Measurements from ENCODE around the gene MMS19. TPM values are rescaled to one million over a fixed set of nuclear protein-coding genes. Genes with fewer than 3 reads are reported as not detected.
"Not testable (repeated sequence)": the region's sequence is repeated elsewhere in the genome, so short reads cannot be mapped to it uniquely, and the experiment has no call there.

The MMS19 gene
- total RNA-seq, 2 experiments from 2014 or later, result 60.6 to 66.3 TPM

GRCh38 chr10:97485647-97486281, 12.5 kb downstream of the MMS19 start:
- no peaks in the 10 kb centered on the region for H3K27me3 Mint-ChIP-seq
- H3K4me1 Mint-ChIP-seq, result peaks cover 11% of the 10 kb centered on the region
- DNase-seq, result no peak
- no peak overlapping the region for H3K27ac Mint-ChIP-seq
- ChIA-PET CTCF (no interaction called here), POLR2A (interaction anchor here (1.2 kb wide), 1 partner anchor 85 kb away, joined by 3 read pairs; no protein-coding TSS in a partner anchor)
- no peak overlapping the region for H3K4me3 Mint-ChIP-seq
- H3K36me3 Mint-ChIP-seq (ENCODE audit: low read depth), result peaks cover 12% of the 10 kb centered on the region
- H3K9me3 Mint-ChIP-seq, result no peaks in the 10 kb centered on the region

- H3K4me3 Mint-ChIP-seq, result no peak overlapping the region
Observed at GRCh38 chr10:97483921-97484320, 14.3 kb downstream of the MMS19 start.

GRCh38 chr10:97483506-97483905, 14.7 kb downstream of the MMS19 start:
- H3K27ac Mint-ChIP-seq, result no peak overlapping the region
- no peak for DNase-seq
- peaks cover 26% of the 10 kb centered on the region for H3K36me3 Mint-ChIP-seq (ENCODE audit: low read depth)
- H3K4me1 Mint-ChIP-seq, result peaks cover 2% of the 10 kb centered on the region
- ChIA-PET POLR2A (no interaction called here), CTCF (no interaction called here)
- H3K9me3 Mint-ChIP-seq, result no peaks in the 10 kb centered on the region
- H3K4me3 Mint-ChIP-seq, result no peak overlapping the region
- no peaks in the 10 kb centered on the region for H3K27me3 Mint-ChIP-seq

More at GRCh38 chr10:97483921-97484320, 14.3 kb downstream of the MMS19 start:
- H3K4me1 Mint-ChIP-seq, result peaks cover 2% of the 10 kb centered on the region
- no peaks in the 10 kb centered on the region for H3K27me3 Mint-ChIP-seq
- ChIA-PET CTCF (no interaction called here), POLR2A (no interaction called here)
- H3K9me3 Mint-ChIP-seq, result no peaks in the 10 kb centered on the region
- no peak for DNase-seq
- H3K36me3 Mint-ChIP-seq (ENCODE audit: low read depth), result peaks cover 26% of the 10 kb centered on the region
- H3K27ac Mint-ChIP-seq, result no peak overlapping the region

GRCh38 chr10:97482381-97482780, 15.8 kb downstream of the MMS19 start:
- POLR2A ChIA-PET, result no interaction called here
- H3K27me3 Mint-ChIP-seq, result no peaks in the 10 kb centered on the region

GRCh38 chr10:97481071-97481470, 17.2 kb downstream of the MMS19 start:
- Mint-ChIP-seq H3K9me3 (no peaks in the 10 kb centered on the region), H3K27ac (no peak overlapping the region), H3K4me1 (no peaks in the 10 kb centered on the region), H3K27me3 (no peaks in the 10 kb centered on the region), H3K4me3 (no peak overlapping the region), H3K36me3 (ENCODE audit: low read depth) (peaks cover 49% of the 10 kb centered on the region)
- ChIA-PET CTCF (no interaction called here), POLR2A (no interaction called here)
- DNase-seq, result no peak

More at GRCh38 chr10:97482381-97482780, 15.8 kb downstream of the MMS19 start:
- CTCF ChIA-PET, result no interaction called here
- Mint-ChIP-seq H3K36me3 (ENCODE audit: low read depth) (peaks cover 37% of the 10 kb centered on the region), H3K9me3 (no peaks in the 10 kb centered on the region), H3K27ac (no peak overlapping the region), H3K4me3 (no peak overlapping the region), H3K4me1 (peaks cover 2% of the 10 kb centered on the region)
- DNase-seq, result no peak

GRCh38 chr10:97479939-97480338, 18.3 kb downstream of the MMS19 start:
- Mint-ChIP-seq H3K36me3 (ENCODE audit: low read depth) (peaks cover 54% of the 10 kb centered on the region), H3K27ac (no peak overlapping the region), H3K27me3 (no peaks in the 10 kb centered on the region), H3K9me3 (no peaks in the 10 kb centered on the region), H3K4me3 (no peak overlapping the region), H3K4me1 (no peaks in the 10 kb centered on the region)
- POLR2A ChIA-PET, result no interaction called here
- CTCF ChIA-PET, result no interaction called here
- DNase-seq, result no peak

- H3K4me1 Mint-ChIP-seq, H3K27ac Mint-ChIP-seq, H3K9me3 Mint-ChIP-seq, DNase-seq, POLR2A ChIA-PET, H3K4me3 Mint-ChIP-seq, CTCF ChIA-PET, H3K27me3 Mint-ChIP-seq: not testable (repeated sequence)
- peaks cover 57% of the 10 kb centered on the region for H3K36me3 Mint-ChIP-seq (ENCODE audit: low read depth)
Observed at GRCh38 chr10:97479410-97479809, 18.8 kb downstream of the MMS19 start.

GRCh38 chr10:97475936-97476594, 22.2 kb downstream of the MMS19 start:
- peaks cover 67% of the 10 kb centered on the region for H3K36me3 Mint-ChIP-seq (ENCODE audit: low read depth)
- H3K9me3 Mint-ChIP-seq, result no peaks in the 10 kb centered on the region
- no peaks in the 10 kb centered on the region for H3K27me3 Mint-ChIP-seq
- H3K27ac Mint-ChIP-seq, result no peak overlapping the region
- H3K4me1 Mint-ChIP-seq, result no peaks in the 10 kb centered on the region
- no peak for DNase-seq
- ChIA-PET POLR2A (interaction anchor here (1.0 kb wide), 1 partner anchor 11 kb away, joined by 4 read pairs; no protein-coding TSS in a partner anchor), CTCF (interaction anchor here (1.4 kb wide), 1 partner anchor 11 kb away, joined by 3 read pairs; no protein-coding TSS in a partner anchor)
- no peak overlapping the region for H3K4me3 Mint-ChIP-seq

GRCh38 chr10:97474918-97475317, 23.3 kb downstream of the MMS19 start:
- H3K36me3 Mint-ChIP-seq (ENCODE audit: low read depth), result peaks cover 65% of the 10 kb centered on the region
- H3K4me1 Mint-ChIP-seq, result no peaks in the 10 kb centered on the region
- H3K9me3 Mint-ChIP-seq, result no peaks in the 10 kb centered on the region
- ChIA-PET CTCF (interaction anchor here (1.1 to 1.8 kb wide), 2 partner anchors 11 to 30 kb away, joined by 3 to 6 read pairs; no protein-coding TSS in a partner anchor), POLR2A (no interaction called here)
- no peak for DNase-seq
- no peak overlapping the region for H3K27ac Mint-ChIP-seq
- H3K4me3 Mint-ChIP-seq, result no peak overlapping the region
- no peaks in the 10 kb centered on the region for H3K27me3 Mint-ChIP-seq

GRCh38 chr10:97468781-97469180, 29.4 kb downstream of the MMS19 start:
- H3K27me3 Mint-ChIP-seq, H3K27ac Mint-ChIP-seq, CTCF ChIA-PET, H3K4me3 Mint-ChIP-seq, DNase-seq, H3K4me1 Mint-ChIP-seq, H3K9me3 Mint-ChIP-seq, POLR2A ChIA-PET: not testable (repeated sequence)
- H3K36me3 Mint-ChIP-seq (ENCODE audit: low read depth), result peaks cover 54% of the 10 kb centered on the region

GRCh38 chr10:97468162-97468561, 30.1 kb downstream of the MMS19 start:
- H3K27ac Mint-ChIP-seq, result no peak overlapping the region
- POLR2A ChIA-PET, result interaction anchor here (1.0 kb wide), 1 partner anchor 14 kb away, joined by 3 read pairs; no protein-coding TSS in a partner anchor
- CTCF ChIA-PET, result interaction anchor here (2.0 kb wide), 1 partner anchor 68 kb away, joined by 5 read pairs; the partner anchor contains the start of gene RRP12
- H3K9me3 Mint-ChIP-seq, result no peaks in the 10 kb centered on the region
- peaks cover 54% of the 10 kb centered on the region for H3K36me3 Mint-ChIP-seq (ENCODE audit: low read depth)
- no peaks in the 10 kb centered on the region for H3K4me1 Mint-ChIP-seq
- H3K4me3 Mint-ChIP-seq, result no peak overlapping the region
- H3K27me3 Mint-ChIP-seq, result no peaks in the 10 kb centered on the region
- DNase-seq, result no peak

- no peaks in the 10 kb centered on the region for H3K9me3 Mint-ChIP-seq
Observed at GRCh38 chr10:97466755-97467154, 31.5 kb downstream of the MMS19 start.

GRCh38 chr10:97465982-97466381, 32.2 kb downstream of the MMS19 start:
- no peak for DNase-seq
- H3K4me3 Mint-ChIP-seq, result no peak overlapping the region
- H3K4me1 Mint-ChIP-seq, result no peaks in the 10 kb centered on the region
- H3K9me3 Mint-ChIP-seq, result no peaks in the 10 kb centered on the region
- H3K27ac Mint-ChIP-seq, result no peak overlapping the region
- POLR2A ChIA-PET, result interaction anchor here (0.8 to 1.6 kb wide), 5 partner anchors 11 to 65 kb away, joined by 3 to 4 read pairs (median 3); partner anchors contain the start of genes RRP12 and UBTD1
- H3K27me3 Mint-ChIP-seq, result no peaks in the 10 kb centered on the region
- peaks cover 64% of the 10 kb centered on the region for H3K36me3 Mint-ChIP-seq (ENCODE audit: low read depth)
- CTCF ChIA-PET, result interaction anchor here (0.7 to 1.2 kb wide), 3 partner anchors 48 to 86 kb away, joined by 3 read pairs; no protein-coding TSS in a partner anchor

More at GRCh38 chr10:97466755-97467154, 31.5 kb downstream of the MMS19 start:
- H3K27ac Mint-ChIP-seq, result no peak overlapping the region
- ChIA-PET POLR2A (interaction anchor here (0.6 to 1.6 kb wide), 5 partner anchors 10 to 66 kb away, joined by 3 to 4 read pairs (median 3); partner anchors contain the start of genes RRP12 and UBTD1), CTCF (interaction anchor here (1.0 to 2.0 kb wide), 4 partner anchors 60 to 105 kb away, joined by 3 to 5 read pairs (median 3); partner anchors contain the start of gene RRP12)
- peaks cover 59% of the 10 kb centered on the region for H3K36me3 Mint-ChIP-seq (ENCODE audit: low read depth)
- no peak overlapping the region for H3K4me3 Mint-ChIP-seq
- H3K27me3 Mint-ChIP-seq, result no peaks in the 10 kb centered on the region
- DNase-seq, result no peak
- no peaks in the 10 kb centered on the region for H3K4me1 Mint-ChIP-seq
